HepG2 (cell line): Measurements from ENCODE around the gene DPT. TPM values are rescaled to one million over a fixed set of nuclear protein-coding genes. Genes with fewer than 3 reads are reported as not detected.

ENCODE experiments used
- FOXK2 ChIP-seq: fragments of 450-650 bp; IDR thresholded peaks from 2 replicates; pipeline ENCODE4 v1.6.1; 2016
- HOMEZ ChIP-seq: IDR thresholded peaks from 2 replicates; pipeline ENCODE4 v1.6.1; 2016; ENCODE audit warnings: low read depth
- HOXA3 ChIP-seq: sonication (generic); formaldehyde crosslinking; IDR thresholded peaks from 2 replicates; pipeline ENCODE4 v1.5.0; 2020; ENCODE audit warnings: missing genetic modification reagents
- MLXIP ChIP-seq: sonication (generic); formaldehyde crosslinking; IDR thresholded peaks from 2 replicates; pipeline ENCODE4 v1.9.0; 2021; ENCODE audit warnings: missing genetic modification reagents, borderline replicate concordance
- NCOA1 ChIP-seq: sonication (generic); formaldehyde crosslinking; IDR thresholded peaks from 2 replicates; pipeline ENCODE4 v1.9.0; 2021; ENCODE audit warnings: missing genetic modification reagents
- NRL ChIP-seq: sonication (generic); formaldehyde crosslinking; IDR thresholded peaks from 2 replicates; pipeline ENCODE4 v1.5.0; 2020; ENCODE audit warnings: missing genetic modification reagents, mild to moderate bottlenecking, moderate library complexity, borderline replicate concordance
- PLRG1 ChIP-seq: fragments of 450-650 bp; conservative IDR thresholded peaks from 2 replicates; pipeline ENCODE4 v1.6.1; 2016
- RFX3 ChIP-seq: IDR thresholded peaks from 2 replicates; pipeline ENCODE4 v1.6.1; 2016; ENCODE audit warnings: missing biosample characterization, missing genetic modification reagents
- SALL1 ChIP-seq: sonication (generic); formaldehyde crosslinking; IDR thresholded peaks from 2 replicates; pipeline ENCODE4 v1.8.0; 2022; ENCODE audit warnings: mild to moderate bottlenecking, missing genetic modification reagents
- SKI ChIP-seq: fragments of 450-650 bp; IDR thresholded peaks from one replicate; pipeline ENCODE4 v1.6.1; 2018; ENCODE audit warnings: mild to moderate bottlenecking; ENCODE audit not compliant: partially characterized antibody
- SOX5 ChIP-seq: IDR thresholded peaks from 2 replicates; pipeline ENCODE4 v1.6.1; 2016; ENCODE audit warnings: borderline replicate concordance
- SPEN ChIP-seq: sonication (generic); formaldehyde crosslinking; IDR thresholded peaks from 2 replicates; pipeline ENCODE4 v1.5.1; 2020; ENCODE audit warnings: low read depth, mild to moderate bottlenecking, missing genetic modification reagents
- ZBTB21 ChIP-seq: sonication (generic); formaldehyde crosslinking; IDR thresholded peaks from 2 replicates; pipeline ENCODE4 v1.4.0; 2020; ENCODE audit warnings: missing genetic modification reagents
- ZMYM3 ChIP-seq: sonication (generic); formaldehyde crosslinking; IDR thresholded peaks from 2 replicates; pipeline ENCODE4 v1.5.1; 2020; ENCODE audit warnings: mild to moderate bottlenecking, missing genetic modification reagents
- ZNF292 ChIP-seq: sonication (generic); formaldehyde crosslinking; IDR thresholded peaks from 2 replicates; pipeline ENCODE4 v1.8.1; 2022; ENCODE audit warnings: mild to moderate bottlenecking, low read depth, missing genetic modification reagents, borderline replicate concordance
- ZNF503 ChIP-seq: sonication (generic); formaldehyde crosslinking; IDR thresholded peaks from 2 replicates; pipeline ENCODE4 v1.4.0; 2020; ENCODE audit warnings: missing genetic modification reagents
- ZNF543 ChIP-seq: sonication (generic); formaldehyde crosslinking; IDR thresholded peaks from 2 replicates; pipeline ENCODE4 v1.4.0; 2020; ENCODE audit warnings: mild to moderate bottlenecking, missing genetic modification reagents
- ZNF615 ChIP-seq: sonication (generic); formaldehyde crosslinking; IDR thresholded peaks from 2 replicates; pipeline ENCODE4 v1.5.0; 2020; ENCODE audit warnings: mild to moderate bottlenecking, missing genetic modification reagents, borderline replicate concordance
- ZNF773 ChIP-seq: sonication (generic); formaldehyde crosslinking; IDR thresholded peaks from 2 replicates; pipeline ENCODE4 v1.4.0; 2020; ENCODE audit warnings: missing genetic modification reagents, borderline replicate concordance
- ZNF781 ChIP-seq: sonication (generic); formaldehyde crosslinking; IDR thresholded peaks from 2 replicates; pipeline ENCODE4 v1.5.1; 2020; ENCODE audit warnings: borderline replicate concordance, mild to moderate bottlenecking, missing genetic modification reagents; ENCODE audit errors: not compliant biosample characterization
- polyA plus RNA-seq, 8 experiments: library from polyadenylated mRNA; depleted of rRNA in 3 of 8; stranded (reverse) in 7 of 8; unstranded in 1 of 8; fragments of >200 nt; fragmentation: Illumina TruSeq in 4 of 8; extraction: Trizol in 4 of 8; gene quantifications; 2 replicates each; pipeline versions ENCODE4 v1.2.1 to v1.2.3, GENCODE V29; 2011 to 2016; ENCODE audit warnings: low read depth in 4 of 8, missing spikeins in 1 of 8, mixed read lengths in 1 of 8; ENCODE audit not compliant: insufficient read depth in 1 of 8
- total RNA-seq, 5 experiments: library from RNA; depleted of rRNA; stranded (reverse); fragments of >200 nt; fragmentation: Illumina TruSeq; extraction: Trizol; gene quantifications; 2 replicates each; pipeline ENCODE4 v1.2.3, GENCODE V29; 2016; ENCODE audit warnings: low read depth in 1 of 5
- TF ChIP-seq, protein P1 (sequence below): sonication (generic); formaldehyde crosslinking; IDR thresholded peaks from 2 replicates; pipeline ENCODE4 v1.4.0; 2020; ENCODE audit warnings: missing genetic modification reagents

Gene DPT
- total and polyA plus RNA-seq, 2 of the 13 experiments (the other 11 are each of a cell fraction or from before 2014, with no cell fraction given) = 0.04 TPM; not detected in 1

DNA sequence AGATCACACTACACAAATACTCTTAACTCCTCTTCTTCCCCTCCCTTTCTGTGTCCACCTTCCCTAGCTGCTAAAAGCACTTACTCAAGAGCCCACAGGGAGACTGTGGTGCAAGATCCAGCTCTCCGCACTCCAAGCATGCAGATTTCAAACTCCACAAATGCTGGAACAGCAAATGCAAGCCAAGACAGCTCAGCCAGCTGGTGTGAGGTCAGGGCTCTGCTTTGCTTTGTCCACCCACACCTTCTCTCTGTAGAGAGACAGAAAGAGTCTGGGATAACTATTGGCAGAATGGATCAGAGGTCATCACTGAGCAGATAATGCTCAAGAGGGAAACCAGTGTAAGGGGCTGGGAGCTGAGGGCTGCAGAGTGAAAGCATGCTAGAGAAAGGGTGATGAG, 45.2 kb upstream of the DPT start (continued):
- TF ChIP-seq HOMEZ (CRISPR knock-in tag) (0 out of 2 replicates have a peak, but pooled peaks have one; percentile 38), SOX5 (CRISPR knock-in tag) (no peak), RFX3 (CRISPR knock-in tag) (no peak), ZNF615 (CRISPR knock-in tag) (no peak), ZNF781 (no peak), ZBTB21 (CRISPR knock-in tag) (no peak), ZNF543 (CRISPR knock-in tag) (no peak), HOXA3 (CRISPR knock-in tag) (no peak), SPEN (CRISPR knock-in tag) (no peak), PLRG1 (no peak), ZNF503 (CRISPR knock-in tag) (no peak), ZNF292 (peak; percentile 65; the same call in 1 of the 2 replicates), NRL (CRISPR knock-in tag) (no peak), ZNF773 (CRISPR knock-in tag) (no peak), FOXK2 (no peak), NCOA1 (no peak), ZMYM3 (CRISPR knock-in tag) (peak; percentile 71), SKI (no peak), SALL1 (CRISPR knock-in tag) (peak; percentile 55), MLXIP (CRISPR knock-in tag) (no peak)
- TF ChIP-seq, protein P1, sequence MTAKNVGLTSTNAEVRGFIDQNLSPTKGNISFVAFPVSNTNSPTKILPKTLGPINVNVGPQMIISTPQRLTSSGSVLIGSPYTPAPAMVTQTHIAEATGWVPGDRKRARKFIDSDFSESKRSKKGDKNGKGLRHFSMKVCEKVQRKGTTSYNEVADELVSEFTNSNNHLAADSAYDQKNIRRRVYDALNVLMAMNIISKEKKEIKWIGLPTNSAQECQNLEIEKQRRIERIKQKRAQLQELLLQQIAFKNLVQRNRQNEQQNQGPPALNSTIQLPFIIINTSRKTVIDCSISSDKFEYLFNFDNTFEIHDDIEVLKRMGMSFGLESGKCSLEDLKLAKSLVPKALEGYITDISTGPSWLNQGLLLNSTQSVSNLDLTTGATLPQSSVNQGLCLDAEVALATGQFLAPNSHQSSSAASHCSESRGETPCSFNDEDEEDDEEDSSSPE (CRISPR knock-in tag) = no peak
